Mucosa of descending colon (tissue), 3 donors: ENCODE measurements around the gene PHF21B. TPM values are rescaled to one million over a fixed set of nuclear protein-coding genes. Genes with fewer than 3 reads are reported as not detected.
"Not testable (repeated sequence)": the region's sequence is repeated elsewhere in the genome, so short reads cannot be mapped to it uniquely, and the experiment has no call there.

ENCODE experiments used
- ATAC-seq: fragments of 200-7000 bp; cut with Tn5 transposase; one replicate; pipeline ENCODE4 v1.9.1; 2020; ENCODE audit warnings: mild to moderate bottlenecking, moderate library complexity
- DNase-seq, 3 donors: peaks; one replicate each; pipeline ENCODE4 v3.0.0-alpha.2; 2020
- H3K36me3 ChIP-seq: fragments of 200-600 bp; one replicate; pipeline ENCODE4 v1.8.0; 2021; ENCODE audit warnings: low read depth, mild to moderate bottlenecking
- H3K4me1 ChIP-seq: fragments of 200-600 bp; one replicate; pipeline ENCODE4 v1.8.0; 2021; ENCODE audit warnings: low read depth, mild to moderate bottlenecking
- H3K4me3 ChIP-seq: fragments of 200-600 bp; one replicate; pipeline ENCODE4 v1.8.0; 2021; ENCODE audit warnings: mild to moderate bottlenecking
- H3K9me3 ChIP-seq: fragments of 200-600 bp; one replicate; pipeline ENCODE4 v1.8.0; 2021; ENCODE audit warnings: mild to moderate bottlenecking
- CTCF ChIP-seq: fragments of 200-600 bp; IDR thresholded peaks from one replicate; pipeline ENCODE4 v1.8.0; 2022; ENCODE audit warnings: antibody characterized with exemption, mild to moderate bottlenecking
- intact Hi-C, 2 donors: fragments of 100-400 bp; cut with DNase I in 1 of 2; cut with micrococcal nuclease in 1 of 2; formaldehyde crosslinking; loops; one replicate each; pipeline versions ENCODE4 v1.11.0 to v1.11.1; 2022; cut with DNase I, micrococcal nuclease
- total RNA-seq, 3 donors: library from RNA; stranded (reverse); fragmentation: NEBNext Ultra II Directional in 2 of 3; extraction: Animal tissue kit (Norgen Biotek cat#: 25700) in 2 of 3; gene quantifications; one replicate each; pipeline versions ENCODE4 v1.2.1 to v1.2.4, GENCODE V29; 2021 to 2023
- donor health status: DM: no; HTN: no; CAD: no; lungs with moderate emphysema.
- donor health status: DM: no; HTN: no; CAD: no.
- donor health status: DM: no; HTN: yes; CAD: no.

Gene PHF21B
- total RNA-seq, 3 donors from 2014 or later, result 0.41 TPM; not detected in 2

GRCh38 chr22:44968736-44969135, 41.1 kb downstream of the PHF21B start:
- no peak overlapping the region for H3K4me3 ChIP-seq
- TF ChIP-seq CTCF, result no peak
- no peaks in the 10 kb centered on the region for H3K9me3 ChIP-seq
- DNase-seq (no peak), ATAC-seq (no peak)
- no peaks in the 10 kb centered on the region for H3K4me1 ChIP-seq
- intact Hi-C loops, result no loop called here
- no peaks in the 10 kb centered on the region for H3K36me3 ChIP-seq

DNA sequence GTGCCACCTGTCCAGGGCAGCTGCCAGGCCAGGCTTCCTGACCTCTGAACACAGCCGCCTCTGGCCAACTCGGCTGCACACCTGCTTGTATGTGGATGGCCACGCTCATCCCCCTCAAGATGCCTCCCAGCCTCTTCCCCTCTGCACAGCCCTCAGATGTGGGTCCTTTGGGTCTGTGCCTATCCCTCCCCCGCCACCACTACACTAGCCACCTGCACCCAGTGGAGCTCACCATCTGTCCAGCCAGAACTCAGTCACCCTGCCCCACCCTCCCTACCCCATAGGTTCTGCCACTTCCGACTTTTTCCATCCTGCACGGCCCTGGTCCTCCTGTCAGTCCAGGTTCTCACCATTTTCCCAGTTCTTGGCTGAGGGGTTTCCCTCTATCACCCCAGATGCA, 44.6 kb downstream of the PHF21B start:
- Histone ChIP-seq H3K4me3 (no peak overlapping the region), H3K4me1 (no peaks in the 10 kb centered on the region), H3K36me3 (no peaks in the 10 kb centered on the region), H3K9me3 (no peaks in the 10 kb centered on the region)
- TF ChIP-seq CTCF, result no peak
- DNase-seq (no peak), ATAC-seq (no peak)
- intact Hi-C loops, result no loop called here

- ATAC-seq, result no peak
- intact Hi-C loops, result no loop called here
- TF ChIP-seq CTCF, result no peak
- Histone ChIP-seq H3K4me3 (no peak overlapping the region), H3K9me3 (no peaks in the 10 kb centered on the region), H3K4me1 (no peaks in the 10 kb centered on the region), H3K36me3 (no peaks in the 10 kb centered on the region)
- DNase-seq, result no peak
Measured at GRCh38 chr22:44964722-44965078, 45.1 kb downstream of the PHF21B start.

DNA sequence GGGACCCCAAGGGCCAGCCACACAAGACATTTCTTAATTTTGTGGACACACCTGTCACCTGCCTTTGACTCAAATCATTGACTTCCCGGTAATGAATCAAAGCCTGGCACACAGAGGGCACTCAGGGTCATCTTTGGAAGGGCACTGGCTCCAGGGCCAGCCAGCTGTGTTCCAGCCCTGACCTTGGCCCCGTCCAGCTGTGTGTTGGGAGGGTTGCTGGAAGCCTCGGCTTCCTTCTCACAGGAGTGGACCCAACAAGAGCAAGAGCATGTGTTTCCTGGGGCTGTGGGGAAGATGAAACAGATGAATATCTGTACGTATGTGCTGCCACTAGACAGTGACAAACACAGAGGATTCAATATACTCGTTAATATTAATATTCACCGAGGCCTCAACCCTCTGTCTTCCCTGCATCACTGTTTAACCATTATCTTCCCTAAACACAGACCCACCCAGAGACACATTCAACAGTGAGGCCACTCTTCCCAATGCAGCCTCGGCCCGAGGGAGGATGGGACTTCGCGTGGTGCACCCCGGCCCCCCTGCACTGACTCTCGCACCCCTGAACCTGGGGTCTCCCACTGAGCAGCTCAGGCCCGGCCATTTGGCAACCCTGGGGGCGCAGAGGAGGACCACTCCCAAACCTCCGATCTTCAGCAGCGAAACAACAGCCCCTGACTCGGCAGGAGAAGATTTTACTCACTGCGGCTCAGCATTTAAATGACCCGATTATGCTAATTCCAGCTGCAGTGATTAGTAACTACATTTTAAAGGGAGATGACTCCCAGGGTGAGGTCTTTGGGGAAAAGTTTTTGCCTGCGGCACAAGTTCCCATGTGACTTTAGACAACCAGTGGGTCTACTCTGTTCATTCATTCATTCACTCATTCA, 45.7 kb downstream of the PHF21B start:
- H3K4me3 ChIP-seq, result no peak overlapping the region
- no peaks in the 10 kb centered on the region for H3K9me3 ChIP-seq
- TF ChIP-seq CTCF, result no peak
- H3K4me1 ChIP-seq, result no peaks in the 10 kb centered on the region
- intact Hi-C loops, result no loop called here
- H3K36me3 ChIP-seq, result no peaks in the 10 kb centered on the region
- no peak for DNase-seq
- no peak for ATAC-seq

GRCh38 chr22:44962741-44963454, 46.9 kb downstream of the PHF21B start:
- TF ChIP-seq CTCF, result no peak
- no peak for DNase-seq
- intact Hi-C loops, result no loop called here
- Histone ChIP-seq H3K36me3 (no peaks in the 10 kb centered on the region), H3K4me1 (no peaks in the 10 kb centered on the region), H3K4me3 (no peak overlapping the region), H3K9me3 (no peaks in the 10 kb centered on the region)
- ATAC-seq, result no peak

GRCh38 chr22:44961682-44962081, 48.1 kb downstream of the PHF21B start:
- H3K36me3 ChIP-seq, H3K4me1 ChIP-seq, DNase-seq, intact Hi-C loops, ATAC-seq, H3K9me3 ChIP-seq, H3K4me3 ChIP-seq: not testable (repeated sequence)
